ENCODE measurements around the gene CYTH1.

DNA sequence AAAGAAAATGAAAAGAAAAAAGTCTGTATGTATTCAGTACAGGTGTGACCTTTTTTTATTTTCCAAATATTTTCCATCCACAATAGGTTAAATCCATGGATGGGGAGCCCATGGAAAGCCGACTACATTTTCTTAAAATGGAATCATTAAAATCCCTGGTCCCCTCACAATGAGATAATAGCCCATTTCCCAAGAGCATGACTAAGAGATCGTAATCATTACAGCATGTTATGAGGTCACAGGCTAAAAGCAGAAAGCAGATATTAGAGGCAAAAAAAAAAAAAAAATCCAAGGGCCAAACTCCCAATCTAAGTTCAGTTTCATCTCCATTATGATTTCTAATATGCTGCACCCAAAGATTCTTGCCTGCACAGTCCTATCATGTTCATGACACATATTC, 44.7 kb downstream of the CYTH1 start:
- TF ChIP-seq, protein P1, sequence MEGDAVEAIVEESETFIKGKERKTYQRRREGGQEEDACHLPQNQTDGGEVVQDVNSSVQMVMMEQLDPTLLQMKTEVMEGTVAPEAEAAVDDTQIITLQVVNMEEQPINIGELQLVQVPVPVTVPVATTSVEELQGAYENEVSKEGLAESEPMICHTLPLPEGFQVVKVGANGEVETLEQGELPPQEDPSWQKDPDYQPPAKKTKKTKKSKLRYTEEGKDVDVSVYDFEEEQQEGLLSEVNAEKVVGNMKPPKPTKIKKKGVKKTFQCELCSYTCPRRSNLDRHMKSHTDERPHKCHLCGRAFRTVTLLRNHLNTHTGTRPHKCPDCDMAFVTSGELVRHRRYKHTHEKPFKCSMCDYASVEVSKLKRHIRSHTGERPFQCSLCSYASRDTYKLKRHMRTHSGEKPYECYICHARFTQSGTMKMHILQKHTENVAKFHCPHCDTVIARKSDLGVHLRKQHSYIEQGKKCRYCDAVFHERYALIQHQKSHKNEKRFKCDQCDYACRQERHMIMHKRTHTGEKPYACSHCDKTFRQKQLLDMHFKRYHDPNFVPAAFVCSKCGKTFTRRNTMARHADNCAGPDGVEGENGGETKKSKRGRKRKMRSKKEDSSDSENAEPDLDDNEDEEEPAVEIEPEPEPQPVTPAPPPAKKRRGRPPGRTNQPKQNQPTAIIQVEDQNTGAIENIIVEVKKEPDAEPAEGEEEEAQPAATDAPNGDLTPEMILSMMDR (IDR thresholded peaks at IDR 0.05), result no peak
- no peak for TF ChIP-seq POLR2A (IDR thresholded peaks at IDR 0.05)

Data from adrenal gland (tissue), 5 donors.